ENCODE measurements around the gene CUX1. TPM values are rescaled to one million over a fixed set of nuclear protein-coding genes. Genes with fewer than 3 reads are reported as not detected.
"Not testable (repeated sequence)": the region's sequence is repeated elsewhere in the genome, so short reads cannot be mapped to it uniquely, and the experiment has no call there.

CUX1 gene
- total RNA-seq, 2 experiments from 2014 or later: 30.7 to 31.2 TPM

GRCh38 chr7:102183848-102184247 is 366.4 kb downstream of the CUX1 start:
- CTCF ChIA-PET; H3K27me3 Mint-ChIP-seq (ENCODE audit: low read depth); DNase-seq; H3K36me3 Mint-ChIP-seq (ENCODE audit: low read depth); H3K27ac Mint-ChIP-seq; H3K4me3 Mint-ChIP-seq; POLR2A ChIA-PET; H3K4me1 Mint-ChIP-seq (ENCODE audit: low read depth); H3K9me3 Mint-ChIP-seq (ENCODE audit: insufficient read depth); ATAC-seq: not testable (repeated sequence)

- no peaks in the 10 kb centered on the region for H3K36me3 Mint-ChIP-seq (ENCODE audit: low read depth)
- H3K4me3 Mint-ChIP-seq: no peak overlapping the region
- ATAC-seq: no peak
- no peaks in the 10 kb centered on the region for H3K27me3 Mint-ChIP-seq (ENCODE audit: low read depth)
- ChIA-PET POLR2A (no interaction called here), CTCF (no interaction called here)
- H3K27ac Mint-ChIP-seq: no peak overlapping the region
- no peak for DNase-seq
- no peaks in the 10 kb centered on the region for H3K4me1 Mint-ChIP-seq (ENCODE audit: low read depth)
- H3K9me3 Mint-ChIP-seq (ENCODE audit: insufficient read depth): no peaks in the 10 kb centered on the region
These were observed 366.9 kb downstream of the CUX1 start for GRCh38 chr7:102184303-102184702.

GRCh38 chr7:102185796-102186195 is 368.4 kb downstream of the CUX1 start:
- no peak for DNase-seq
- ChIA-PET CTCF (no interaction called here), POLR2A (no interaction called here)
- Mint-ChIP-seq H3K4me1 (ENCODE audit: low read depth) (no peaks in the 10 kb centered on the region), H3K9me3 (ENCODE audit: insufficient read depth) (no peaks in the 10 kb centered on the region), H3K36me3 (ENCODE audit: low read depth) (no peaks in the 10 kb centered on the region), H3K4me3 (no peak overlapping the region), H3K27me3 (ENCODE audit: low read depth) (no peaks in the 10 kb centered on the region), H3K27ac (no peak overlapping the region)
- ATAC-seq: no peak

GRCh38 chr7:102186306-102186705 is 368.9 kb downstream of the CUX1 start:
- no peaks in the 10 kb centered on the region for H3K9me3 Mint-ChIP-seq (ENCODE audit: insufficient read depth)
- DNase-seq (no peak), ATAC-seq (no peak)
- no peak overlapping the region for H3K27ac Mint-ChIP-seq
- no peaks in the 10 kb centered on the region for H3K27me3 Mint-ChIP-seq (ENCODE audit: low read depth)
- H3K4me1 Mint-ChIP-seq (ENCODE audit: low read depth): no peaks in the 10 kb centered on the region
- POLR2A ChIA-PET: no interaction called here
- no peaks in the 10 kb centered on the region for H3K36me3 Mint-ChIP-seq (ENCODE audit: low read depth)
- no peak overlapping the region for H3K4me3 Mint-ChIP-seq
- CTCF ChIA-PET: no interaction called here

DNA sequence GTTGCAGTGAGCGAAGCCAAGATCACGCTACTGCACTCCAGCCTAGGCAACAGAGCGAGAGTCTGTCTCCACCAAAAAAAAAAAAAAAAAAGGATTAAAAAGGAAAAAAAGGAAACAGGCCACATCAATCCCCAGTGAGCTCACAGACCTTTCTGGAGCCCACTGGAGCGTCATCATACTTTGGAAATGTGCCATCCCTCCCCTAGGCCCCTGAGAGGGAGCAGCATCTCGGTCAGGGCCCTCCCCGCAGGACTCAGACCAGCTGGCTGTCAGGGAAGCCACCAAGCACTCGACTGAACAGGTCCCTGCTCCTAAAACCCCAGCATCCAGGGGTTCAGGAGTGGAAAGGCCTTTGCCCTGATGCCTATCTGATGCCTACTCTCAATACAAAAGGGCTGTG is 371.3 kb downstream of the CUX1 start:
- no peak for ATAC-seq
- Mint-ChIP-seq H3K36me3 (ENCODE audit: low read depth) (no peaks in the 10 kb centered on the region), H3K4me1 (ENCODE audit: low read depth) (no peaks in the 10 kb centered on the region), H3K4me3 (no peak overlapping the region), H3K27me3 (ENCODE audit: low read depth) (no peaks in the 10 kb centered on the region), H3K27ac (no peak overlapping the region), H3K9me3 (ENCODE audit: insufficient read depth) (no peaks in the 10 kb centered on the region)
- CTCF ChIA-PET: no interaction called here
- POLR2A ChIA-PET: interaction anchor here (0.7 kb wide), 1 partner anchor 62 kb away, joined by 4 read pairs; no protein-coding TSS in a partner anchor
- no peak for DNase-seq

DNA sequence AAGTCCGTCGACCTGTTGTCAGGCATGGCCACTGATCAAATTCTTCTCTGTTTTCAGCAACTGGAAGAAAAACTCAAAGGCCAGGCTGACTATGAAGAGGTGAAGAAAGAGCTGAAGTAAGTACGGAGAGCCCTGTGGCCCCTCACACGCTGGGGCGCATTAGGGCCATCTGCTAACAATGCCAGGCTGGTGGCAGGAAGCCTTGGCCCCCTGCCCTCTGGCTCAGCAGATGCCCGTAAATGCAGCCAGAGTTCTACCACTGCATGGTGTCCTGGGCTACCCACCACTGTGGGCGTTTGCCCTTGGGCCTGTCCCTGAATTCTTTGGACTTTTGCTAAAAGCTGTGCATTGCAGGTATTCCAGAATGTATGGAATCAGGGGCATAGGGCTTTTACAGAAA is 372.3 kb downstream of the CUX1 start:
- DNase-seq (no peak), ATAC-seq (no peak)
- no peak overlapping the region for H3K4me3 Mint-ChIP-seq
- no peaks in the 10 kb centered on the region for H3K36me3 Mint-ChIP-seq (ENCODE audit: low read depth)
- no peaks in the 10 kb centered on the region for H3K4me1 Mint-ChIP-seq (ENCODE audit: low read depth)
- H3K27ac Mint-ChIP-seq: no peak overlapping the region
- no peaks in the 10 kb centered on the region for H3K9me3 Mint-ChIP-seq (ENCODE audit: insufficient read depth)
- ChIA-PET POLR2A (no interaction called here), CTCF (no interaction called here)
- no peaks in the 10 kb centered on the region for H3K27me3 Mint-ChIP-seq (ENCODE audit: low read depth)

GRCh38 chr7:102190776-102191350 is 373.4 kb downstream of the CUX1 start:
- H3K36me3 Mint-ChIP-seq (ENCODE audit: low read depth): no peaks in the 10 kb centered on the region
- POLR2A ChIA-PET: no interaction called here
- CTCF ChIA-PET: no interaction called here

GRCh38 chr7:102191556-102192379 is 374.3 kb downstream of the CUX1 start:
- H3K4me1 Mint-ChIP-seq (ENCODE audit: low read depth): no peaks in the 10 kb centered on the region
- H3K27ac Mint-ChIP-seq: no peak overlapping the region
- H3K36me3 Mint-ChIP-seq (ENCODE audit: low read depth): no peaks in the 10 kb centered on the region
- ATAC-seq (no peak), DNase-seq (no peak)
- ChIA-PET CTCF (no interaction called here), POLR2A (interaction anchor here (0.7 kb wide), 1 partner anchor 52 kb away, joined by 3 read pairs; no protein-coding TSS in a partner anchor)
- no peak overlapping the region for H3K4me3 Mint-ChIP-seq
- no peaks in the 10 kb centered on the region for H3K9me3 Mint-ChIP-seq (ENCODE audit: insufficient read depth)
- H3K27me3 Mint-ChIP-seq (ENCODE audit: low read depth): no peaks in the 10 kb centered on the region

More at GRCh38 chr7:102190776-102191350, 373.4 kb downstream of the CUX1 start:
- no peak overlapping the region for H3K27ac Mint-ChIP-seq
- H3K27me3 Mint-ChIP-seq (ENCODE audit: low read depth): no peaks in the 10 kb centered on the region
- no peak overlapping the region for H3K4me3 Mint-ChIP-seq
- ATAC-seq (no peak), DNase-seq (no peak)
- H3K4me1 Mint-ChIP-seq (ENCODE audit: low read depth): no peaks in the 10 kb centered on the region
- H3K9me3 Mint-ChIP-seq (ENCODE audit: insufficient read depth): no peaks in the 10 kb centered on the region

- Mint-ChIP-seq H3K27me3 (ENCODE audit: low read depth) (no peaks in the 10 kb centered on the region), H3K4me1 (ENCODE audit: low read depth) (no peaks in the 10 kb centered on the region), H3K27ac (no peak overlapping the region), H3K9me3 (ENCODE audit: insufficient read depth) (no peaks in the 10 kb centered on the region), H3K4me3 (no peak overlapping the region), H3K36me3 (ENCODE audit: low read depth) (peaks cover 2% of the 10 kb centered on the region)
- CTCF ChIA-PET: no interaction called here
- POLR2A ChIA-PET: no interaction called here
- DNase-seq (no peak), ATAC-seq (no peak)
These were observed 375.4 kb downstream of the CUX1 start for GRCh38 chr7:102192790-102193189.

DNA sequence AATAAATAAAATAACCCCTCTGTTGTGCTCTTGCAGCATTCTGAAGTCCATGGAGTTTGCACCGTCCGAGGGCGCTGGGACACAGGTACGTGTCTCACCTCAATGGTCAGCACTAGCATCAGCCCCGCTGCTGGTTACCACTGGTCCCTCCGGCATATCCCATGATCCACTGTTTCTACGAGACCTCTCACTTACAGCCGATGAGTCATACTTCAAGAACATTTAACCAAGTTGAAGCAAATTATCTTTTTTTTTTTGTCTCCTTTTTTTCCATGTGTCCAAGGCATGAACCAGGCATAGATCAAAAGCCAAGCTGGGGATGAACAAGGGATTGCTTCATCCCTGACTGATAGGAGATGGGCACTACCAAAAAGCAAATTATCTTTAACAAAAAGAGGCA is 376.4 kb downstream of the CUX1 start:
- no peak overlapping the region for H3K4me3 Mint-ChIP-seq
- no peaks in the 10 kb centered on the region for H3K4me1 Mint-ChIP-seq (ENCODE audit: low read depth)
- no peak for DNase-seq
- ChIA-PET CTCF (no interaction called here), POLR2A (no interaction called here)
- ATAC-seq: no peak
- H3K27ac Mint-ChIP-seq: no peak overlapping the region
- no peaks in the 10 kb centered on the region for H3K9me3 Mint-ChIP-seq (ENCODE audit: insufficient read depth)
- H3K36me3 Mint-ChIP-seq (ENCODE audit: low read depth): peaks cover 2% of the 10 kb centered on the region
- H3K27me3 Mint-ChIP-seq (ENCODE audit: low read depth): no peaks in the 10 kb centered on the region

- H3K4me3 Mint-ChIP-seq: no peak overlapping the region
These were observed 377.9 kb downstream of the CUX1 start for GRCh38 chr7:102195361-102195760.

GRCh38 chr7:102196028-102196427 is 378.6 kb downstream of the CUX1 start:
- ATAC-seq (no peak), DNase-seq (no peak)
- CTCF ChIA-PET: no interaction called here
- Mint-ChIP-seq H3K9me3 (ENCODE audit: insufficient read depth) (no peaks in the 10 kb centered on the region), H3K27ac (no peak overlapping the region), H3K27me3 (ENCODE audit: low read depth) (no peaks in the 10 kb centered on the region), H3K4me1 (ENCODE audit: low read depth) (no peaks in the 10 kb centered on the region), H3K4me3 (no peak overlapping the region), H3K36me3 (ENCODE audit: low read depth) (peaks cover 2% of the 10 kb centered on the region)
- POLR2A ChIA-PET: no interaction called here

More at GRCh38 chr7:102195361-102195760, 377.9 kb downstream of the CUX1 start:
- no peaks in the 10 kb centered on the region for H3K9me3 Mint-ChIP-seq (ENCODE audit: insufficient read depth)
- no peaks in the 10 kb centered on the region for H3K27me3 Mint-ChIP-seq (ENCODE audit: low read depth)
- no peak for ATAC-seq
- ChIA-PET POLR2A (no interaction called here), CTCF (no interaction called here)
- no peaks in the 10 kb centered on the region for H3K4me1 Mint-ChIP-seq (ENCODE audit: low read depth)
- no peak for DNase-seq
- H3K36me3 Mint-ChIP-seq (ENCODE audit: low read depth): peaks cover 2% of the 10 kb centered on the region
- no peak overlapping the region for H3K27ac Mint-ChIP-seq

DNA sequence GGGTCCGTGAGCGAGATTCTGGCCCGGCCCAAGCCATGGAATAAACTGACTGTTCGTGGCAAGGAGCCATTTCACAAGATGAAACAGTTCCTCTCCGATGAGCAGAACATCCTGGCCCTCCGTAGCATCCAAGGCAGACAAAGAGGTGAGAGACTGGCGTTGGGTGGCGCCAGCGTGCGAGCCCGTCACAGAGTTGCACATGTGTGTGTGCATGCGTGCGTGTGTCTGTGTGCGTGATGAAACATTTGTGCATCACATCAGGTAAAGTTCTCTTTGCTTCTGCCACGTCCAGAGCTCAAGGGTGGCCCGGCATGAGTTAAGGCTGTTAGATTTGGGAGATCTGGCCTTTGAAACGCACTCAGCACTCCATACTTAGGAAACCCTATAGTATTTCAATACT is 379.7 kb downstream of the CUX1 start:
- ChIA-PET CTCF (no interaction called here), POLR2A (no interaction called here)
- H3K9me3 Mint-ChIP-seq (ENCODE audit: insufficient read depth): no peaks in the 10 kb centered on the region
- no peak overlapping the region for H3K27ac Mint-ChIP-seq
- ATAC-seq (no peak), DNase-seq (no peak)
- no peak overlapping the region for H3K4me3 Mint-ChIP-seq
- no peaks in the 10 kb centered on the region for H3K27me3 Mint-ChIP-seq (ENCODE audit: low read depth)
- no peaks in the 10 kb centered on the region for H3K4me1 Mint-ChIP-seq (ENCODE audit: low read depth)
- H3K36me3 Mint-ChIP-seq (ENCODE audit: low read depth): peaks cover 2% of the 10 kb centered on the region

Measured in activated CD8-positive, alpha-beta T cell treated with anti-CD3 and anti-CD28 coated beads, Interleukin-2, amount 10 ng/mL, durations not matched to agents 7 days and 5 days (primary cell).